Stomach (tissue), 4 donors: ENCODE data around the gene AGAP1.

Experiments used
- POLR2A ChIP-seq, 4 donors: fragments of 450-650 bp; IDR thresholded peaks; one replicate each; pipeline ENCODE4 v1.6.1; 2016; ENCODE audit warnings: antibody characterized with exemption in 4 of 4, control low read depth in 2 of 4, mild to moderate bottlenecking in 1 of 4, moderate library complexity in 1 of 4
- POLR2AphosphoS5 ChIP-seq, 3 donors: sonication (generic); formaldehyde crosslinking; IDR thresholded peaks; one replicate each; pipeline ENCODE4 v1.6.1; 2016; ENCODE audit warnings: antibody characterized with exemption in 3 of 3

GRCh38 chr2:235555371-235555770, 61.5 kb downstream of the AGAP1 start:
- TF ChIP-seq POLR2A (IDR thresholded peaks at IDR 0.05) (no peak), POLR2AphosphoS5 (IDR thresholded peaks at IDR 0.05) (no peak)
